Endodermal cell (in vitro differentiated cells): ENCODE data around the gene KITLG. TPM values are rescaled to one million over a fixed set of nuclear protein-coding genes. Genes with fewer than 3 reads are reported as not detected.

Experiments used
- DNase-seq: peaks from one replicate; pipeline ENCODE4 v3.0.0-alpha.2; 2017
- H3K27ac ChIP-seq: 2 replicates; pipeline ENCODE4 v1.5.1; 2013; ENCODE audit warnings: mild to moderate bottlenecking, low read depth, low read length, moderate library complexity
- H3K27me3 ChIP-seq: 2 replicates; pipeline ENCODE4 v1.6.1; 2013; ENCODE audit warnings: mild to moderate bottlenecking, low read length, moderate library complexity; ENCODE audit not compliant: insufficient read depth, control insufficient read depth, poor library complexity, severe bottlenecking
- H3K36me3 ChIP-seq: 2 replicates; pipeline ENCODE4 v1.7.0; 2013; ENCODE audit warnings: mild to moderate bottlenecking, low read length, moderate library complexity; ENCODE audit not compliant: control insufficient read depth, insufficient read depth
- H3K4me1 ChIP-seq: one replicate; pipeline ENCODE4 v1.7.0; 2013; ENCODE audit warnings: low read length; ENCODE audit not compliant: control insufficient read depth, insufficient read depth
- H3K4me3 ChIP-seq: 2 replicates; pipeline ENCODE4 v1.5.1; 2013; ENCODE audit warnings: mild to moderate bottlenecking, low read length, moderate library complexity
- H3K9ac ChIP-seq: 2 replicates; pipeline ENCODE4 v1.6.1; 2013; ENCODE audit warnings: mild to moderate bottlenecking, low read length, moderate library complexity; ENCODE audit not compliant: poor library complexity, severe bottlenecking; ENCODE audit errors: extremely low read depth
- H3K9me3 ChIP-seq: 2 replicates; pipeline ENCODE4 v1.6.1; 2013; ENCODE audit warnings: mild to moderate bottlenecking, low read length, moderate library complexity; ENCODE audit not compliant: control insufficient read depth
- H3K27ac Mint-ChIP-seq: 2 replicates; pipeline ENCODE4 v1.8.0; 2020; ENCODE audit warnings: mixed read lengths
- H3K27me3 Mint-ChIP-seq: 2 replicates; pipeline ENCODE4 v1.8.0; 2021; ENCODE audit warnings: mild to moderate bottlenecking, mixed read lengths; ENCODE audit not compliant: insufficient read depth
- H3K36me3 Mint-ChIP-seq: 2 replicates; pipeline ENCODE4 v1.8.0; 2020; ENCODE audit warnings: low read depth, mixed read lengths
- H3K4me1 Mint-ChIP-seq: 2 replicates; pipeline ENCODE4 v1.8.0; 2020; ENCODE audit warnings: mixed read lengths
- H3K4me3 Mint-ChIP-seq: 2 replicates; pipeline ENCODE4 v1.8.0; 2020; ENCODE audit warnings: mild to moderate bottlenecking, moderate library complexity, mixed read lengths
- H3K9me3 Mint-ChIP-seq: 2 replicates; pipeline ENCODE4 v1.8.0; 2020; ENCODE audit warnings: mild to moderate bottlenecking, mixed read lengths
- WGBS, 2 experiments: methylation state at CpG; one replicate each; pipeline versions ENCODE4 v1.1.5 to v1.1.7; 2013; ENCODE audit warnings: missing lambda C conversion rate in 2 of 2, mixed read lengths in 1 of 2; ENCODE audit not compliant: insufficient coverage in 1 of 2, insufficient read length in 1 of 2; 5-methylcytosine and 5-hydroxymethylcytosine counted together
- total RNA-seq, 2 donors: library from RNA; stranded (reverse); fragmentation: NEBNext Ultra II Directional in 1 of 2; extraction: Animal tissue kit (Norgen Biotek cat#: 25700) in 1 of 2; gene quantifications; 2 replicates in 1 of 2; 3 replicates in 1 of 2; pipeline ENCODE4 v1.2.1, GENCODE V29; 2021
- TF ChIP-seq, protein P1 (sequence below): fragments of 200-600 bp; sonication (generic); conservative IDR thresholded peaks from 2 replicates; pipeline ENCODE4 v1.5.0; 2021; ENCODE audit warnings: antibody characterized with exemption, mild to moderate bottlenecking

KITLG gene
- total RNA-seq, 2 donors from 2014 or later = 7.0 to 14.3 TPM

DNA sequence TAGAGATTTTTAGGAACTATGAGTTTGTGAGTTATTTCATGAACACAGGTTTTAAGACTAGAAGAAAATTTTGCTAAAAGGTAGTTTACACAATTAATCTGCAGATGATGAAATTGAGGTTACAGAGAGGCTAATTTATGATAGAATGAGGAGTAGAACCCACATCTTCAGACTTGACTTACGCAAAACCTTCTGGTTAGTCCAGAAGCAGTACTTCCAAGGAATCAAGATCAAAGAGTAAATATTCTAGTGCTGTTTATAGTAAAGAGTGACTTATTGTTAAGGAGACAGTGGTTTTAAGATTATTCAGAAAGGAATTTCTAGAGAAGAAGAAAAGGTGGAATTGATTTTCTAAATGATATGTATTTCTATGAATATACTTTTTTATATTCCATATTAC lies 10.6 kb upstream of the KITLG start:
- Histone ChIP-seq H3K9ac (no peak overlapping the region), H3K27ac (no peak overlapping the region), H3K4me1 (no peaks in the 10 kb centered on the region), H3K27me3 (no peaks in the 10 kb centered on the region), H3K4me3 (no peak overlapping the region), H3K36me3 (no peaks in the 10 kb centered on the region), H3K9me3 (peaks cover 17% of the 10 kb centered on the region)
- no peak overlapping the region for H3K4me3 Mint-ChIP-seq
- 100% methylated on average over 1 of the region's 1 CpG for WGBS, 2 experiments
- peaks cover 17% of the 10 kb centered on the region for H3K9me3 Mint-ChIP-seq
- H3K4me1 Mint-ChIP-seq = no peaks in the 10 kb centered on the region
- H3K27me3 Mint-ChIP-seq = no peaks in the 10 kb centered on the region
- DNase-seq = no peak
- TF ChIP-seq, protein P1, sequence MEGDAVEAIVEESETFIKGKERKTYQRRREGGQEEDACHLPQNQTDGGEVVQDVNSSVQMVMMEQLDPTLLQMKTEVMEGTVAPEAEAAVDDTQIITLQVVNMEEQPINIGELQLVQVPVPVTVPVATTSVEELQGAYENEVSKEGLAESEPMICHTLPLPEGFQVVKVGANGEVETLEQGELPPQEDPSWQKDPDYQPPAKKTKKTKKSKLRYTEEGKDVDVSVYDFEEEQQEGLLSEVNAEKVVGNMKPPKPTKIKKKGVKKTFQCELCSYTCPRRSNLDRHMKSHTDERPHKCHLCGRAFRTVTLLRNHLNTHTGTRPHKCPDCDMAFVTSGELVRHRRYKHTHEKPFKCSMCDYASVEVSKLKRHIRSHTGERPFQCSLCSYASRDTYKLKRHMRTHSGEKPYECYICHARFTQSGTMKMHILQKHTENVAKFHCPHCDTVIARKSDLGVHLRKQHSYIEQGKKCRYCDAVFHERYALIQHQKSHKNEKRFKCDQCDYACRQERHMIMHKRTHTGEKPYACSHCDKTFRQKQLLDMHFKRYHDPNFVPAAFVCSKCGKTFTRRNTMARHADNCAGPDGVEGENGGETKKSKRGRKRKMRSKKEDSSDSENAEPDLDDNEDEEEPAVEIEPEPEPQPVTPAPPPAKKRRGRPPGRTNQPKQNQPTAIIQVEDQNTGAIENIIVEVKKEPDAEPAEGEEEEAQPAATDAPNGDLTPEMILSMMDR = no peak
- H3K36me3 Mint-ChIP-seq = no peaks in the 10 kb centered on the region
- no peak overlapping the region for H3K27ac Mint-ChIP-seq

- H3K27me3 Mint-ChIP-seq = peaks cover 23% of the 10 kb centered on the region
- H3K36me3 ChIP-seq = no peaks in the 10 kb centered on the region
- no peak overlapping the region for H3K27ac Mint-ChIP-seq
- no peak for DNase-seq
- no peak overlapping the region for H3K4me3 ChIP-seq
- H3K9me3 Mint-ChIP-seq = peaks cover 29% of the 10 kb centered on the region
- TF ChIP-seq, protein P1 = no peak
- no peaks in the 10 kb centered on the region for H3K4me1 ChIP-seq
- peaks cover 23% of the 10 kb centered on the region for H3K27me3 ChIP-seq
- no peak overlapping the region for H3K4me3 Mint-ChIP-seq
- WGBS, 2 experiments = 100% methylated on average over 2 of the region's 2 CpGs; no CpG with 5 or more reads in 1 of the 2 experiments
- no peaks in the 10 kb centered on the region for H3K4me1 Mint-ChIP-seq
- H3K36me3 Mint-ChIP-seq = peaks cover 2% of the 10 kb centered on the region
- H3K9ac ChIP-seq = no peak overlapping the region
- no peak overlapping the region for H3K27ac ChIP-seq
- peaks cover 24% of the 10 kb centered on the region for H3K9me3 ChIP-seq
Observed at GRCh38 chr12:88585077-88585476, 4.8 kb upstream of the KITLG start.

DNA sequence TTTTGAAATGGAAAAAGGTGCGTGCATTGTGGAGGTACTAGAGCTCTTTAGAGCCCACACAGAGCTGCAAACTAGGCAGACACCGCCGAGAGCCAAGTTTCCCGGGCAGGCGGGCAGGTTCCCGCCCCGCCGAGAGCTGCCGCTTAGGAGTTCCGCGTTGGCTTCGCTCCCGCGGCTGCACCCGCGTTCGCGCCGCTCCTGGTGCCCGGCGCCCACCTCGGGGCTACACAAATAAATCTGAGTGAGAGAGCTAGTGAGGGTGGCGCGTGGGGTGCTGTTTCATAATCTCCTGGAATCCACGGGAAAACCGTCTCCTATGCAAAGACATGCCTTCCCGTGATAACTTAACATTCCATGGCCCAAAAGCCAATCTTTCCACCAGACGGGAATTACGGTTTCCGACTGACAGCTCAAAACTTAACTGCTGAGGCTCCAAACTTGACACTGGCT lies 645 bp downstream of the KITLG start:
- Histone ChIP-seq H3K27me3 (peaks cover 68% of the 10 kb centered on the region), H3K9ac (peak overlapping the region; percentile 38), H3K4me1 (peaks cover 5% of the 10 kb centered on the region), H3K36me3 (no peaks in the 10 kb centered on the region), H3K4me3 (peak overlapping the region; percentile 81), H3K27ac (no peak overlapping the region), H3K9me3 (peaks cover under 1% of the 10 kb centered on the region)
- Mint-ChIP-seq H3K36me3 (no peaks in the 10 kb centered on the region), H3K27me3 (peaks cover 55% of the 10 kb centered on the region), H3K4me3 (peak overlapping the region; percentile 84), H3K9me3 (no peaks in the 10 kb centered on the region), H3K27ac (peak overlapping the region; percentile 39), H3K4me1 (peaks cover 27% of the 10 kb centered on the region)
- DNase-seq = peak; percentile 78
- TF ChIP-seq, protein P1 = no peak
- WGBS, 2 experiments = 0% methylated on average over 6 to 30 of the region's 30 CpGs
